Measurements from ENCODE around the gene F5. TPM values are rescaled to one million over a fixed set of nuclear protein-coding genes. Genes with fewer than 3 reads are reported as not detected.

Gene F5
- total and polyA plus RNA-seq, 10 of the 15 experiments (the other 5 are each of a cell fraction or from before 2014, with no cell fraction given) = under 0.01 to 3.8 (median 0.40) TPM

GRCh38 chr1:169608226-169608625, 21.9 kb upstream of the F5 start (continued):
- no peak for TF ChIP-seq MLLT1 (IDR thresholded peaks at IDR 0.05)

DNA sequence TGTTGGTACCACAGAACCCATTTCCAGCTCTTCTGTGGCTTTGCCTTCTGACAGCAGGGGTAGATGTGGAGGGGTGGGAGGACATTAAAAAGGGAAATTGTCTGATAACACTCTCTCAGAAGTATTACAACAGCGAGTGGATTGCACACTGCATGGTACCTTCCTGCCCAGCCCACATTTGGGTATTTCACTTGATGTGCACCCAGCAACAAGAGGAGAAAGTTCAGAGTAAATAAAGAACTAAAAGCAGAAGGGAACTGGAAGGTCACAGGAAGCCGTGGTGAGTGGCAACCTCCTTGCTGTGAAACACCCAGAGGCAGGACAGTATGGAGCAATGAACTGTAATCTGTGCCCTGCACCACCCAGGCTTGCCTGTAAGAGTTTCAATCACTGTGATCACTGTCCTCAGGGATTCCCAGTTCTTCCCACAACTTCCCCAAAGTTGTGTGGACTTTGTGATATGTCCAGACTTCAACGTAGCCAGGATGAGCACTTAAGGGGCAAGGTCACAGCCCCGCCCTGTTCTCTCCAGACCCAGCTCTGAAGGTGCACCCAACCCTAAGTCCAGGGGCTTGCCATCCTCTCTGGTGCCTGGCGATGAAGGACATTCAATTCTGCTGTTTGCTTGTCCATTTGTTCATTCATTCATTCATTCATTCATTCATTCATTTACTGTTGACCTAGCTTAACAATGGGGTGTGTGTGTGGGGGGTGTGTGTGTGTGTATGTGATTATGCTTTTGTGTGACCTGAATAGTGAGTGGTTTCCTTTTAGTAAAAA, 18.7 kb upstream of the F5 start:
- Histone ChIP-seq H3K9me3 (replicated peaks; ENCODE audit: control insufficient read depth, insufficient read depth, low read length) (0 out of 3 replicates have a peak, but pooled peaks cover 2% of the 10 kb centered on the region), H3K4me1 (ENCODE audit: control insufficient read depth, insufficient read depth, low read length) (peaks cover 10% of the 10 kb centered on the region), H3K79me2 (ENCODE audit: control insufficient read depth, insufficient read depth, low read length) (no peaks in the 10 kb centered on the region), H3K27me3 (replicated peaks in 1 of 2; ENCODE audit: control insufficient read depth in 2 of 2, insufficient read depth in 2 of 2, low read length in 1 of 2) (no peaks in the 10 kb centered on the region), H3K9ac (ENCODE audit: control insufficient read depth, insufficient read depth, low read length) (no peak overlapping the region), H3K27ac (ENCODE audit: control insufficient read depth, insufficient read depth) (no peak overlapping the region), H3K4me3 (no peak overlapping the region), H2AFZ (ENCODE audit: control insufficient read depth, low read depth, low read length) (peak overlapping the region; percentile 61; the same call in 1 of the 2 replicates), H4K20me1 (ENCODE audit: control insufficient read depth, insufficient read depth) (no peaks in the 10 kb centered on the region), H3K4me2 (ENCODE audit: control insufficient read depth, insufficient read depth) (peak overlapping the region; percentile 61; the same call in 1 of the 2 replicates), H3K36me3 (ENCODE audit: control insufficient read depth in 2 of 2, insufficient read depth in 2 of 2, low read length in 1 of 2) (no peaks in the 10 kb centered on the region)
- FAIRE-seq (no peak), DNase-seq (ENCODE audit: low read depth, low spot score) (peak; percentile 55), ATAC-seq (peak; percentile 80)
- POLR2A ChIA-PET = no interaction called here
- SMC1A ChIA-PET (ENCODE audit: uncharacterized antibody, unreplicated experiment) = interaction anchor here (1.8 to 6.6 kb wide), 3 partner anchors 89 to 109 kb away, joined by 7 to 154 read pairs (median 112); no protein-coding TSS in a partner anchor
- RAD21 ChIA-PET (ENCODE audit: unreplicated experiment) = interaction anchor here (0.8 to 1.7 kb wide), 2 partner anchors 103 to 107 kb away, joined by 4 to 5 read pairs; no protein-coding TSS in a partner anchor
- BruUV-seq (replicated peaks) = no TSS peak
- in situ Hi-C loops (cut with MboI) (loop anchor here (5.0 kb wide), 1 partner anchor 102 kb away; no protein-coding TSS in a partner anchor), intact Hi-C loops (cut with micrococcal nuclease; ENCODE audit: unreplicated experiment) (no loop called here)
- 31% methylated on average over 5 of the region's 5 CpGs for WGBS (ENCODE audit: insufficient coverage, insufficient replicate concordance, low lambda C conversion rate, missing lambda C conversion rate)
- CTCF ChIA-PET = interaction anchor here (1.1 to 5.2 kb wide), 3 partner anchors 54 to 203 kb away, joined by 3 to 193 read pairs (median 38); no protein-coding TSS in a partner anchor
- TF ChIP-seq ZNF24 (IDR thresholded peaks at IDR 0.05) = peak; percentile 73
- TF ChIP-seq POLR2AphosphoS5 (IDR thresholded peaks at IDR 0.05; ENCODE audit: low read length) = no peak

Measured in GM12878 (cell line).